Measurements from ENCODE around the gene TRIM14. TPM values are rescaled to one million over a fixed set of nuclear protein-coding genes. Genes with fewer than 3 reads are reported as not detected.
A peak's percentile ranks its signal among the peaks of the same experiment; 100 is the strongest.

Gene TRIM14
- total RNA-seq, 1 experiment from 2014 or later: 11.9 TPM

DNA sequence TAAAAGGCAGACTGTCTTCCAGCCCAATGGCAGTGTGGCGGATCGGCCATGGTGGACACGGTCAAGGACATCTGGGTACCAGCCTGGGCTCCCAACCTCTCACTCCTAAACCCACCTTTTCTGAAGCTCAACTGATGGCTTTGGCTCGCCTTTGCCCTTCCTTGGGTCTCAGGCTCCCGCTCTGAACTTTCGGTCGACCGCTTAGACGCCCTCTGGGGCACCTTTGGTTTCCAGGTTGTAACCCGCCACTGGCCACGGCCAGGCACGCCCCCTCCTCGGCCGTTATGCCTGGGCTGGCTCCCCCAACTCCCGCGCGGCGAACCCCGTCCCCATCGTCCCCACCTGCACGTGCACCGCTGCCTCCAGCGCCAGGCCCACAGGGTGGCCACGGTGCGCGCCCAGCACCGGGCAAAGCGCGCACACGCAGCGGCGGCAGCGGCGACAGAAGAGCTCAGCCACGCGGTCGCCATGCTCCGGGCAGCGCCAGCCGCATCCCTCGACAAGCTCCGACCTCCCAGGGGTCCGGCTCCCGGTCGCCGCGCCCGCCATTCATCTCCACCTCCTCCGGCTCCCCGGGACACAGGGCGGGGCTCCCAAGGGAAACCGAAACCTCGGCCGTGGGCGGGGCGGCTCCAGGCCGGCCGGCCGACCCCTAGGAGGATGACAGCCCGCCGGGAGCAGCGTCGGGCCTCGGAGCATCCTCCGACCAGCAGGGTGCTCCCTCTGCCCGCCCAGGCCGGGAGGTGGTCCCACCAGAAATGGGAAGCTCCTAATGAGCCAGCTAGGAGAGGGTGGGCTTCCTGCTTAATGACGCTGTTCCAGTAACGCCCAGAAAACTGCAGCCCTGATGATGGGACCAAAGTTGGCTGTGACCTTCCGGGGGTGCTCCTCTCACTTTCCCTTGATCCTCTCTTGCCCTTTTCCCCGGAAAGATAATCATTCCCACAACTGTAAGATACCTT is at the start of gene TRIM14 (continued):
- TF ChIP-seq ATF1 (CRISPR knock-in tag; IDR thresholded peaks at IDR 0.05) (no peak), TEAD1 (CRISPR knock-in tag; IDR thresholded peaks at IDR 0.05) (peak; percentile 84), CBFB (CRISPR knock-in tag; IDR thresholded peaks at IDR 0.05; ENCODE audit: low read depth) (0 out of 2 replicates have a peak, but pooled peaks have one; percentile 71), IRF2 (CRISPR knock-in tag; IDR thresholded peaks at IDR 0.05; ENCODE audit: borderline replicate concordance, low read depth) (no peak), ZBTB21 (CRISPR knock-in tag; IDR thresholded peaks at IDR 0.05; ENCODE audit: borderline replicate concordance) (peak; percentile 94; the same call in 1 of the 2 replicates)
- TF ChIP-seq, protein P1, sequence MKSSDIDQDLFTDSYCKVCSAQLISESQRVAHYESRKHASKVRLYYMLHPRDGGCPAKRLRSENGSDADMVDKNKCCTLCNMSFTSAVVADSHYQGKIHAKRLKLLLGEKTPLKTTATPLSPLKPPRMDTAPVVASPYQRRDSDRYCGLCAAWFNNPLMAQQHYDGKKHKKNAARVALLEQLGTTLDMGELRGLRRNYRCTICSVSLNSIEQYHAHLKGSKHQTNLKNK (CRISPR knock-in tag; IDR thresholded peaks at IDR 0.05): no peak
- TF ChIP-seq, protein P2, sequence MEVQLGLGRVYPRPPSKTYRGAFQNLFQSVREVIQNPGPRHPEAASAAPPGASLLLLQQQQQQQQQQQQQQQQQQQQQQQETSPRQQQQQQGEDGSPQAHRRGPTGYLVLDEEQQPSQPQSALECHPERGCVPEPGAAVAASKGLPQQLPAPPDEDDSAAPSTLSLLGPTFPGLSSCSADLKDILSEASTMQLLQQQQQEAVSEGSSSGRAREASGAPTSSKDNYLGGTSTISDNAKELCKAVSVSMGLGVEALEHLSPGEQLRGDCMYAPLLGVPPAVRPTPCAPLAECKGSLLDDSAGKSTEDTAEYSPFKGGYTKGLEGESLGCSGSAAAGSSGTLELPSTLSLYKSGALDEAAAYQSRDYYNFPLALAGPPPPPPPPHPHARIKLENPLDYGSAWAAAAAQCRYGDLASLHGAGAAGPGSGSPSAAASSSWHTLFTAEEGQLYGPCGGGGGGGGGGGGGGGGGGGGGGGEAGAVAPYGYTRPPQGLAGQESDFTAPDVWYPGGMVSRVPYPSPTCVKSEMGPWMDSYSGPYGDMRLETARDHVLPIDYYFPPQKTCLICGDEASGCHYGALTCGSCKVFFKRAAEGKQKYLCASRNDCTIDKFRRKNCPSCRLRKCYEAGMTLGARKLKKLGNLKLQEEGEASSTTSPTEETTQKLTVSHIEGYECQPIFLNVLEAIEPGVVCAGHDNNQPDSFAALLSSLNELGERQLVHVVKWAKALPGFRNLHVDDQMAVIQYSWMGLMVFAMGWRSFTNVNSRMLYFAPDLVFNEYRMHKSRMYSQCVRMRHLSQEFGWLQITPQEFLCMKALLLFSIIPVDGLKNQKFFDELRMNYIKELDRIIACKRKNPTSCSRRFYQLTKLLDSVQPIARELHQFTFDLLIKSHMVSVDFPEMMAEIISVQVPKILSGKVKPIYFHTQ (CRISPR knock-in tag; IDR thresholded peaks at IDR 0.05): no peak
- TF ChIP-seq, protein P3, sequence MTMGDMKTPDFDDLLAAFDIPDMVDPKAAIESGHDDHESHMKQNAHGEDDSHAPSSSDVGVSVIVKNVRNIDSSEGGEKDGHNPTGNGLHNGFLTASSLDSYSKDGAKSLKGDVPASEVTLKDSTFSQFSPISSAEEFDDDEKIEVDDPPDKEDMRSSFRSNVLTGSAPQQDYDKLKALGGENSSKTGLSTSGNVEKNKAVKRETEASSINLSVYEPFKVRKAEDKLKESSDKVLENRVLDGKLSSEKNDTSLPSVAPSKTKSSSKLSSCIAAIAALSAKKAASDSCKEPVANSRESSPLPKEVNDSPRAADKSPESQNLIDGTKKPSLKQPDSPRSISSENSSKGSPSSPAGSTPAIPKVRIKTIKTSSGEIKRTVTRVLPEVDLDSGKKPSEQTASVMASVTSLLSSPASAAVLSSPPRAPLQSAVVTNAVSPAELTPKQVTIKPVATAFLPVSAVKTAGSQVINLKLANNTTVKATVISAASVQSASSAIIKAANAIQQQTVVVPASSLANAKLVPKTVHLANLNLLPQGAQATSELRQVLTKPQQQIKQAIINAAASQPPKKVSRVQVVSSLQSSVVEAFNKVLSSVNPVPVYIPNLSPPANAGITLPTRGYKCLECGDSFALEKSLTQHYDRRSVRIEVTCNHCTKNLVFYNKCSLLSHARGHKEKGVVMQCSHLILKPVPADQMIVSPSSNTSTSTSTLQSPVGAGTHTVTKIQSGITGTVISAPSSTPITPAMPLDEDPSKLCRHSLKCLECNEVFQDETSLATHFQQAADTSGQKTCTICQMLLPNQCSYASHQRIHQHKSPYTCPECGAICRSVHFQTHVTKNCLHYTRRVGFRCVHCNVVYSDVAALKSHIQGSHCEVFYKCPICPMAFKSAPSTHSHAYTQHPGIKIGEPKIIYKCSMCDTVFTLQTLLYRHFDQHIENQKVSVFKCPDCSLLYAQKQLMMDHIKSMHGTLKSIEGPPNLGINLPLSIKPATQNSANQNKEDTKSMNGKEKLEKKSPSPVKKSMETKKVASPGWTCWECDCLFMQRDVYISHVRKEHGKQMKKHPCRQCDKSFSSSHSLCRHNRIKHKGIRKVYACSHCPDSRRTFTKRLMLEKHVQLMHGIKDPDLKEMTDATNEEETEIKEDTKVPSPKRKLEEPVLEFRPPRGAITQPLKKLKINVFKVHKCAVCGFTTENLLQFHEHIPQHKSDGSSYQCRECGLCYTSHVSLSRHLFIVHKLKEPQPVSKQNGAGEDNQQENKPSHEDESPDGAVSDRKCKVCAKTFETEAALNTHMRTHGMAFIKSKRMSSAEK (CRISPR knock-in tag; IDR thresholded peaks at IDR 0.05; ENCODE audit: borderline replicate concordance): no peak
- TF ChIP-seq, protein P4, sequence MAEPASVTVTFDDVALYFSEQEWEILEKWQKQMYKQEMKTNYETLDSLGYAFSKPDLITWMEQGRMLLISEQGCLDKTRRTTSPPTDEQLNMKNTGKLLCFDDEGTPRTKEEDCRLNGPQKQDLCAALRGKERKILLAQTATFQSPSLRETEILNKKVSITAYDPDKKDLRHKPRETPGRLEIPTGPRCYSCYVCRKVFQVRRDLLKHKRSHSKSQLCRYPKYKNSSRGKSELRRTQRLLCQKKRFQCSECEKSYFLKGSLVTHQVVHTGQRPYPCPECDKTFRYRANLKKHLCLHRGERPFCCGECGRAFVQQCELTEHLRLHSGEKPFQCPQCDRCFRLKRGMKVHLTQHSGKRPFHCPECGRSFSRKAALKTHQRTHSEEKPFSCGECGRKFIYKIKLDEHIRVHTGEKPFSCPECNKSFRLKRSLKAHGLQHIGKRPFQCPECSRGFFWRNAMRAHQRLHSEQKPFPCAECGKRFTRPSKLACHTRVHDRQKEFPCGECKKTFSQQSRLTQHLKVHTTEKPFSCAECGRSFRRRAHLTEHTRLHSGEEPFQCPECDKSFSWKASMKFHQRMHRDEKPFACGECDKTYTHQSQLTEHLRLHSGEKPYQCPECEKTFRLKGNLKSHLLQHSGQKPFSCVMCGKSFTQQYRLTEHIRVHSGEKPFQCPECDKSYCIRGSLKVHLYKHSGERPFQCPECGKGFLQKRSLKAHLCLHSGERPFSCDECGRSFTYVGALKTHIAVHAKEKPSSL (CRISPR knock-in tag; conservative IDR thresholded peaks at IDR 0.05): no peak
- TF ChIP-seq, protein P5, sequence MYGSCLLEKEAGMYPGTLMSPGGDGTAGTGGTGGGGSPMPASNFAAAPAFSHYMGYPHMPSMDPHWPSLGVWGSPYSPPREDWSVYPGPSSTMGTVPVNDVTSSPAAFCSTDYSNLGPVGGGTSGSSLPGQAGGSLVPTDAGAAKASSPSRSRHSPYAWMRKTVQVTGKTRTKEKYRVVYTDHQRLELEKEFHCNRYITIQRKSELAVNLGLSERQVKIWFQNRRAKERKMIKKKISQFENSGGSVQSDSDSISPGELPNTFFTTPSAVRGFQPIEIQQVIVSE (CRISPR knock-in tag; IDR thresholded peaks at IDR 0.05; ENCODE audit: borderline replicate concordance): no peak
- TF ChIP-seq, protein P6, sequence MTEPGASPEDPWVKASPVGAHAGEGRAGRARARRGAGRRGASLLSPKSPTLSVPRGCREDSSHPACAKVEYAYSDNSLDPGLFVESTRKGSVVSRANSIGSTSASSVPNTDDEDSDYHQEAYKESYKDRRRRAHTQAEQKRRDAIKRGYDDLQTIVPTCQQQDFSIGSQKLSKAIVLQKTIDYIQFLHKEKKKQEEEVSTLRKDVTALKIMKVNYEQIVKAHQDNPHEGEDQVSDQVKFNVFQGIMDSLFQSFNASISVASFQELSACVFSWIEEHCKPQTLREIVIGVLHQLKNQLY (CRISPR knock-in tag; IDR thresholded peaks at IDR 0.05): 0 out of 2 replicates have a peak, but pooled peaks have one; percentile 24

DNA sequence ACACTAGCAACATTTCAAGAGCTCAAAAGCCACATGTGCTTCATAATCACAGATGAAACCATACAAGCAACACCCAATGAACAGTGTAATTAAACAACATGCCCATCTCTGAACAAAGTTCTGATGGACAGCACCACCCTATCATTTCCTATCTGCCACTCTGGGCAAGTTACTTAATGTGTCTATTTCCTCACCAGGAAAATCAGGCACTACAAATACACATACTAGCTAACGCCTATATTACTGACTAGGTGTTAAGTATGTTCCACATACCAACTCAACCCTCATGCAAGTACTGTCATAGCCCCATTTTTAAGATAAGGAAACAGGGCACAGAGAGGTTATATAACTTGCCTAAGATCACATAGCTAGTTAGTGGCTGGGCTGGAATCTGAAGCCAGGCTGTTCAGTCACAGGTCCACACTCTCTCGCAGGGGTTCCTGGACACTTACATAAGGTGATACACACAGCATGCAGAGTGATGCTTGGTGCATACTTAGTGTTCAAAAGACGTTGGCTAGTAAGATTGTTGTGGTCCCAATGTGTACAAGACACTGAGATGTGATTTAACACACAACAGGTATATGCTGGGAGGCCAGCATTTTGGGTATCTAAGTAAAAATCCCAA is 49.2 kb upstream of the TRIM14 start:
- H3K27ac Mint-ChIP-seq: no peak overlapping the region
- TF ChIP-seq, protein P6 (CRISPR knock-in tag; IDR thresholded peaks at IDR 0.05): no peak
- no peak for TF ChIP-seq PRRX2 (CRISPR knock-in tag; IDR thresholded peaks at IDR 0.05)
- TF ChIP-seq, protein P7, sequence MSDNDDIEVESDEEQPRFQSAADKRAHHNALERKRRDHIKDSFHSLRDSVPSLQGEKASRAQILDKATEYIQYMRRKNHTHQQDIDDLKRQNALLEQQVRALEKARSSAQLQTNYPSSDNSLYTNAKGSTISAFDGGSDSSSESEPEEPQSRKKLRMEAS (CRISPR knock-in tag; IDR thresholded peaks at IDR 0.05): no peak
- TF ChIP-seq, protein P8, sequence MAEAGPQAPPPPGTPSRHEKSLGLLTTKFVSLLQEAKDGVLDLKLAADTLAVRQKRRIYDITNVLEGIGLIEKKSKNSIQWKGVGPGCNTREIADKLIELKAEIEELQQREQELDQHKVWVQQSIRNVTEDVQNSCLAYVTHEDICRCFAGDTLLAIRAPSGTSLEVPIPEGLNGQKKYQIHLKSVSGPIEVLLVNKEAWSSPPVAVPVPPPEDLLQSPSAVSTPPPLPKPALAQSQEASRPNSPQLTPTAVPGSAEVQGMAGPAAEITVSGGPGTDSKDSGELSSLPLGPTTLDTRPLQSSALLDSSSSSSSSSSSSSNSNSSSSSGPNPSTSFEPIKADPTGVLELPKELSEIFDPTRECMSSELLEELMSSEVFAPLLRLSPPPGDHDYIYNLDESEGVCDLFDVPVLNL (CRISPR knock-in tag; IDR thresholded peaks at IDR 0.05; ENCODE audit: borderline replicate concordance, low read depth): no peak
- TF ChIP-seq MXD4 (CRISPR knock-in tag; IDR thresholded peaks at IDR 0.05; ENCODE audit: borderline replicate concordance): no peak
- TF ChIP-seq NR2C2 (CRISPR knock-in tag; IDR thresholded peaks at IDR 0.05): no peak
- TF ChIP-seq, protein P5 (CRISPR knock-in tag; IDR thresholded peaks at IDR 0.05; ENCODE audit: borderline replicate concordance): no peak
- no peak for TF ChIP-seq ZNF671 (CRISPR knock-in tag; IDR thresholded peaks at IDR 0.05)
- no peak for TF ChIP-seq CREM (CRISPR knock-in tag; IDR thresholded peaks at IDR 0.05)

More for the DNA sequence above, 49.2 kb upstream of the TRIM14 start:
- POLR2A ChIA-PET: no interaction called here
- no peak for ATAC-seq
- no peak overlapping the region for H3K4me3 Mint-ChIP-seq
- DNase-seq (ENCODE audit: low spot score): no peak
- no peaks in the 10 kb centered on the region for H3K36me3 Mint-ChIP-seq
- no peaks in the 10 kb centered on the region for H3K9me3 Mint-ChIP-seq
- peaks cover 74% of the 10 kb centered on the region for H3K4me1 Mint-ChIP-seq
- CTCF ChIA-PET: no interaction called here
- H3K27me3 Mint-ChIP-seq (ENCODE audit: low read depth): no peaks in the 10 kb centered on the region

Measured in WTC11 (cell line).